ENCODE data around the gene DNTTIP2.

DNA sequence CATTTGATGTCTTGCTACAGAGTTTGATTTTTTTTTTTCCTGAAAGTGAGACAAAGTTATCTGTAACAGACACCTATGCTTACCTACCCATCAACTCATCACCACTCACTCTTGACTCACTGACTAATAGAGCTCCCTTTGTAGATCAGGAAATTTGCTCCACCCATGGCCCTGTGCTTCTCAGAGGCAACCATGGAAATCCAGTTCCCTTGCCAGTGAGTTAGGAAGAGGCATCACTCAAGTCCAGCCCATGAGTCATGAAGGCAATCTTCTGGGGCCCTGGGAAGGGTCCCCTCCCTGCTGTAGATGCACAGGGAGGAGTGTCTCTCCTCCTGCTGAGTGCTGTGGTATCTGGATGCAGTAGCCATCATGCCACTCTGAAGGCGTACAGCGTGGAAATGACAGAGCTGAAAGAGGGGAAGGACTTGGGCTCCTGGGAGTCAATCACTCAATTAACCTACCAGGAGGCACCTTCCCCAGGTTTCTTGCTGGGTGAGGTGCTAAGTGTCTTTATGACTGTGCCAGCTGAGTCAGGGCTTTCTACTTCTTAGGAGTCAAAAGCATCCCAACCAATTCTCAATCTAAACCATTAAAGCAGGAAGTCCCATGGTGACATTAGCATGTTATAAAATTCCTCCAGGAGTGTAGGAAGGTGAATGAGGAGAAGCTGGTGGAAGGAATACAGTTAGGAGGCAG, 56.1 kb downstream of the DNTTIP2 start:
- TF ChIP-seq EP300 (conservative IDR thresholded peaks at IDR 0.05; ENCODE audit: poor library complexity, severe bottlenecking) (no peak), RAD21 (conservative IDR thresholded peaks at IDR 0.05) (no peak)
- TF ChIP-seq, protein P1, sequence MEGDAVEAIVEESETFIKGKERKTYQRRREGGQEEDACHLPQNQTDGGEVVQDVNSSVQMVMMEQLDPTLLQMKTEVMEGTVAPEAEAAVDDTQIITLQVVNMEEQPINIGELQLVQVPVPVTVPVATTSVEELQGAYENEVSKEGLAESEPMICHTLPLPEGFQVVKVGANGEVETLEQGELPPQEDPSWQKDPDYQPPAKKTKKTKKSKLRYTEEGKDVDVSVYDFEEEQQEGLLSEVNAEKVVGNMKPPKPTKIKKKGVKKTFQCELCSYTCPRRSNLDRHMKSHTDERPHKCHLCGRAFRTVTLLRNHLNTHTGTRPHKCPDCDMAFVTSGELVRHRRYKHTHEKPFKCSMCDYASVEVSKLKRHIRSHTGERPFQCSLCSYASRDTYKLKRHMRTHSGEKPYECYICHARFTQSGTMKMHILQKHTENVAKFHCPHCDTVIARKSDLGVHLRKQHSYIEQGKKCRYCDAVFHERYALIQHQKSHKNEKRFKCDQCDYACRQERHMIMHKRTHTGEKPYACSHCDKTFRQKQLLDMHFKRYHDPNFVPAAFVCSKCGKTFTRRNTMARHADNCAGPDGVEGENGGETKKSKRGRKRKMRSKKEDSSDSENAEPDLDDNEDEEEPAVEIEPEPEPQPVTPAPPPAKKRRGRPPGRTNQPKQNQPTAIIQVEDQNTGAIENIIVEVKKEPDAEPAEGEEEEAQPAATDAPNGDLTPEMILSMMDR (IDR thresholded peaks at IDR 0.05; ENCODE audit: poor library complexity, severe bottlenecking), result no peak

Measured in neural cell (in vitro differentiated cells).